ENCODE measurements around the gene TMPO. TPM values are rescaled to one million over a fixed set of nuclear protein-coding genes. Genes with fewer than 3 reads are reported as not detected.

TMPO gene
- polyA plus RNA-seq, 1 of the 3 experiments (the other 2 are of a cell fraction): 20.8 TPM

DNA sequence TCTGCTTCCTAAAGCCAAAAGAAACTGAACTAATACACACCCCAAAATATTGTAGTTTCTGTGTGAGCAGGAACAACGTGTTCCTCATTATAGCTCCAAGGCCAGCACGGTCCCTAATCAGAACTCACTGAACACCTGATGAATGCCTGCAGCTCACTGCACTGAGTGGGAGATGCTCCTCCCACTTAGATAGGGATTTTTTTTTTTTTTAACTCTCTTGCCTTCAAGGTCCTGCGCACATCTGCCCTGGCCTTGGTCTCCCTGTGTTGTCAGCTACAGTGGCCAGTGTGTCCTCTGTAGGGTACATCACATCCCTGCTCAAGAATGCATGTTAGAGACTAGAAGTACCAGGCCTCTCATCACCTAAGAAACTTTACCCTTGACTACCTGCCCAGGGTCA is 44.3 kb upstream of the TMPO start:
- no peaks in the 10 kb centered on the region for H4K20me1 ChIP-seq (ENCODE audit: insufficient read depth)
- H3K79me2 ChIP-seq (ENCODE audit: insufficient read depth): no peaks in the 10 kb centered on the region
- no peak overlapping the region for H2AFZ ChIP-seq (ENCODE audit: low read depth)
- H3K27me3 ChIP-seq (ENCODE audit: insufficient read depth): no peaks in the 10 kb centered on the region
- H3K4me3 ChIP-seq (ENCODE audit: low read depth in 2 of 2, low read length in 1 of 2): no peak overlapping the region
- CTCF ChIA-PET: interaction anchor here (0.8 kb wide), 1 partner anchor 47 kb away, joined by 4 read pairs; no protein-coding TSS in a partner anchor
- TF ChIP-seq, protein P1, sequence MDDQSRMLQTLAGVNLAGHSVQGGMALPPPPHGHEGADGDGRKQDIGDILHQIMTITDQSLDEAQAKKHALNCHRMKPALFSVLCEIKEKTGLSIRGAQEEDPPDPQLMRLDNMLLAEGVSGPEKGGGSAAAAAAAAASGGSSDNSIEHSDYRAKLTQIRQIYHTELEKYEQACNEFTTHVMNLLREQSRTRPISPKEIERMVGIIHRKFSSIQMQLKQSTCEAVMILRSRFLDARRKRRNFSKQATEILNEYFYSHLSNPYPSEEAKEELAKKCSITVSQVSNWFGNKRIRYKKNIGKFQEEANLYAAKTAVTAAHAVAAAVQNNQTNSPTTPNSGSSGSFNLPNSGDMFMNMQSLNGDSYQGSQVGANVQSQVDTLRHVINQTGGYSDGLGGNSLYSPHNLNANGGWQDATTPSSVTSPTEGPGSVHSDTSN (IDR thresholded peaks at IDR 0.05): no peak
- TF ChIP-seq SMC3 (IDR thresholded peaks at IDR 0.05; ENCODE audit: low read depth, low read length) (no peak), FOXJ3 (CRISPR knock-in tag; IDR thresholded peaks at IDR 0.05) (no peak), SIN3A (IDR thresholded peaks at IDR 0.05; ENCODE audit: borderline replicate concordance, low read depth, low read length) (no peak), YY1 (IDR thresholded peaks at IDR 0.05; ENCODE audit: low read depth) (no peak), NFIC (IDR thresholded peaks at IDR 0.05; ENCODE audit: borderline replicate concordance) (no peak), MXI1 (IDR thresholded peaks at IDR 0.05; ENCODE audit: low read depth, low read length) (no peak), POLR2AphosphoS5 (IDR thresholded peaks at IDR 0.05; ENCODE audit: low read depth, low read length) (no peak), TCF12 (IDR thresholded peaks at IDR 0.05) (no peak), FOXM1 (IDR thresholded peaks at IDR 0.05; ENCODE audit: low read depth) (no peak)
- TF ChIP-seq, protein P2, sequence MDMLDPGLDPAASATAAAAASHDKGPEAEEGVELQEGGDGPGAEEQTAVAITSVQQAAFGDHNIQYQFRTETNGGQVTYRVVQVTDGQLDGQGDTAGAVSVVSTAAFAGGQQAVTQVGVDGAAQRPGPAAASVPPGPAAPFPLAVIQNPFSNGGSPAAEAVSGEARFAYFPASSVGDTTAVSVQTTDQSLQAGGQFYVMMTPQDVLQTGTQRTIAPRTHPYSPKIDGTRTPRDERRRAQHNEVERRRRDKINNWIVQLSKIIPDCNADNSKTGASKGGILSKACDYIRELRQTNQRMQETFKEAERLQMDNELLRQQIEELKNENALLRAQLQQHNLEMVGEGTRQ (IDR thresholded peaks at IDR 0.05; ENCODE audit: borderline replicate concordance, low read depth, low read length): no peak
- H3K9me2 ChIP-seq: no peaks in the 10 kb centered on the region
- no peak for DNase-seq
- H3K27ac ChIP-seq (ENCODE audit: low read depth in 2 of 2, low read length in 1 of 2): no peak overlapping the region
- H3K9ac ChIP-seq: no peak overlapping the region
- POLR2A ChIA-PET: no interaction called here
- 0 out of 4 replicates have a peak, but pooled peaks cover 0 to 4% of the 10 kb centered on the region in 2 experiments for H3K4me1 ChIP-seq (ENCODE audit: control insufficient read depth in 1 of 2, insufficient read depth in 2 of 2, low read depth in 1 of 2, low read length in 1 of 2)
- H3K9me3 ChIP-seq: no peaks in the 10 kb centered on the region
- no peaks in the 10 kb centered on the region for H3K36me3 ChIP-seq (replicated peaks in 1 of 2; ENCODE audit: control insufficient read depth in 1 of 2, insufficient read depth in 2 of 2, low read length in 1 of 2)
- peaks cover 17% of the 10 kb centered on the region for H3F3A ChIP-seq (replicated peaks; ENCODE audit: insufficient read depth)
- no peak overlapping the region for H3K4me2 ChIP-seq
- WGBS (ENCODE audit: low lambda C conversion rate): 67% methylated on average over 3 of the region's 3 CpGs

DNA sequence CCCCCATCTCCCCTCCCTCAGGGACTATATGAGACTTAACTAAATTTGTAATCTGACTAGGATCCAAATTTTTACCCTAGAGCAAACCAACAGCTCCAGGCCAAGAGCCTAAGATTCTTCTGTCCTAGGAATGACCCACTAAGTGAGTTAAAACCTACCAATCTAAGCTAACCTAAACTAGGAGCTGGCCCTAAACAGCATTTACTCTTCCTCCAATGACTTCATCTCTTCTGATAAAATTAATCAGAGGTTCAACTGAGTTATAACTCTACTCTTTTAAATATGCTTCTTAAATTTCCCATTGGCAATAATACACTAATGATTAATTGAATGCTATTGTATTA is 39.9 kb upstream of the TMPO start:
- no peak for DNase-seq
- peak overlapping the region; percentile 54; the same call in 1 of the 2 replicates for H3K4me2 ChIP-seq

More for the DNA sequence above, 39.9 kb upstream of the TMPO start:
- Histone ChIP-seq H3K9ac (peak overlapping the region; percentile 22; the same call in 1 of the 2 replicates), H3K4me3 (ENCODE audit: low read depth in 2 of 2, low read length in 1 of 2) (no peak overlapping the region), H3K4me1 (ENCODE audit: control insufficient read depth in 1 of 2, insufficient read depth in 2 of 2, low read depth in 1 of 2, low read length in 1 of 2) (0 out of 4 replicates have a peak, but pooled peaks cover 0 to 4% of the 10 kb centered on the region in 2 experiments), H3K9me2 (no peaks in the 10 kb centered on the region), H3K27ac (ENCODE audit: low read depth in 2 of 2, low read length in 1 of 2) (peak overlapping the region; percentile 61 to 70; a peak in 3 of 4 replicates), H3K36me3 (replicated peaks in 1 of 2; ENCODE audit: control insufficient read depth in 1 of 2, insufficient read depth in 2 of 2, low read length in 1 of 2) (no peaks in the 10 kb centered on the region), H3F3A (replicated peaks; ENCODE audit: insufficient read depth) (peaks cover 16% of the 10 kb centered on the region), H3K27me3 (ENCODE audit: insufficient read depth) (no peaks in the 10 kb centered on the region), H3K9me3 (no peaks in the 10 kb centered on the region), H2AFZ (ENCODE audit: low read depth) (no peak overlapping the region; the same call in 1 of the 2 replicates), H3K79me2 (ENCODE audit: insufficient read depth) (no peaks in the 10 kb centered on the region), H4K20me1 (ENCODE audit: insufficient read depth) (no peaks in the 10 kb centered on the region)
- TF ChIP-seq, protein P1 (IDR thresholded peaks at IDR 0.05): no peak
- TF ChIP-seq, protein P3, sequence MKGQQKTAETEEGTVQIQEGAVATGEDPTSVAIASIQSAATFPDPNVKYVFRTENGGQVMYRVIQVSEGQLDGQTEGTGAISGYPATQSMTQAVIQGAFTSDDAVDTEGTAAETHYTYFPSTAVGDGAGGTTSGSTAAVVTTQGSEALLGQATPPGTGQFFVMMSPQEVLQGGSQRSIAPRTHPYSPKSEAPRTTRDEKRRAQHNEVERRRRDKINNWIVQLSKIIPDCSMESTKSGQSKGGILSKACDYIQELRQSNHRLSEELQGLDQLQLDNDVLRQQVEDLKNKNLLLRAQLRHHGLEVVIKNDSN (IDR thresholded peaks at IDR 0.05; ENCODE audit: borderline replicate concordance, low read depth): 0 out of 2 replicates have a peak, but pooled peaks have one; percentile 0
- 0 out of 2 replicates have a peak, but pooled peaks have one; percentile 1 for TF ChIP-seq RXRA (IDR thresholded peaks at IDR 0.05; ENCODE audit: borderline replicate concordance, low read depth)
- no peak for TF ChIP-seq FOSL2 (IDR thresholded peaks at IDR 0.05; ENCODE audit: borderline replicate concordance, low read depth)
- no peak for TF ChIP-seq TCF12 (IDR thresholded peaks at IDR 0.05)
- no peak for TF ChIP-seq EP300 (IDR thresholded peaks at IDR 0.05; ENCODE audit: borderline replicate concordance in 1 of 2, low read depth in 1 of 2, low read length in 1 of 2)
- TF ChIP-seq JUND (IDR thresholded peaks at IDR 0.05): no peak
- CTCF ChIA-PET: interaction anchor here (1.7 kb wide), 1 partner anchor 15 kb away, joined by 5 read pairs; no protein-coding TSS in a partner anchor
- POLR2A ChIA-PET: no interaction called here
